Measurements from ENCODE around the gene OCA2. TPM values are rescaled to one million over a fixed set of nuclear protein-coding genes. Genes with fewer than 3 reads are reported as not detected.

OCA2 gene
- polyA plus RNA-seq, 1 donor (not counting 4 experiments of a cell fraction or from before 2014, with no cell fraction given), result 0.05 TPM

GRCh38 chr15:28116521-28117431 lies 17.7 kb upstream of the OCA2 start:
- no peak overlapping the region for H3K9ac ChIP-seq (ENCODE audit: control insufficient read depth, extremely low read depth, insufficient read depth, low read length)
- no peaks in the 10 kb centered on the region for H3K27me3 ChIP-seq (ENCODE audit: control insufficient read depth, extremely low read depth, insufficient read depth, low read length)
- dilution Hi-C loops (cut with MboI; ENCODE audit: extremely low pct_ligation_motif_present, low sequenced_read_pairs), result no loop called here
- H3K4me2 ChIP-seq (ENCODE audit: control insufficient read depth, extremely low read depth, insufficient read depth, low read depth, low read length), result no peak overlapping the region
- no peaks in the 10 kb centered on the region for H3K9me3 ChIP-seq (ENCODE audit: control insufficient read depth, low read depth, low read length)
- H3K27ac ChIP-seq (ENCODE audit: control insufficient read depth, insufficient read depth, low read length), result no peak overlapping the region
- FAIRE-seq, result no peak
- H2AFZ ChIP-seq (ENCODE audit: control insufficient read depth, low read length), result no peak overlapping the region
- no peaks in the 10 kb centered on the region for H4K20me1 ChIP-seq (ENCODE audit: control insufficient read depth, extremely low read depth, insufficient read depth, low read length)
- TF ChIP-seq CTCF (optimal IDR thresholded peaks at IDR 0.05 in 1 of 3, IDR thresholded peaks at IDR 0.05 in 1 of 3, conservative IDR thresholded peaks at IDR 0.05 in 1 of 3; ENCODE audit: extremely low read depth in 1 of 3, insufficient read depth in 2 of 3, low read length in 3 of 3) (no peak), EZH2 (IDR thresholded peaks at IDR 0.05; ENCODE audit: low read length) (no peak)
- H3K79me2 ChIP-seq (ENCODE audit: control insufficient read depth, insufficient read depth, low read length), result no peaks in the 10 kb centered on the region
- H3K36me3 ChIP-seq (ENCODE audit: control insufficient read depth in 2 of 2, extremely low read depth in 1 of 2, insufficient read depth in 2 of 2, low read length in 2 of 2), result peaks cover 24 to 34% of the 10 kb centered on the region in 2 experiments
- H3K9me1 ChIP-seq (ENCODE audit: control insufficient read depth, extremely low read depth, insufficient read depth, low read length), result no peaks in the 10 kb centered on the region
- H3K4me1 ChIP-seq (ENCODE audit: control insufficient read depth, extremely low read depth, insufficient read depth, low read length), result no peaks in the 10 kb centered on the region
- DNase-seq (ENCODE audit: low read depth, low spot score), result no peak
- no peak overlapping the region for H3K4me3 ChIP-seq (ENCODE audit: control insufficient read depth in 2 of 3, extremely low read depth in 1 of 3, insufficient read depth in 2 of 3, low read depth in 1 of 3, low read length in 3 of 3)

- dilution Hi-C loops (cut with MboI; ENCODE audit: extremely low pct_ligation_motif_present, low sequenced_read_pairs), result no loop called here
- no peak overlapping the region for H3K9ac ChIP-seq (ENCODE audit: control insufficient read depth, extremely low read depth, insufficient read depth, low read length)
- DNase-seq (ENCODE audit: low read depth, low spot score) (no peak), FAIRE-seq (no peak)
- no peak overlapping the region for H3K4me3 ChIP-seq (ENCODE audit: control insufficient read depth in 2 of 3, extremely low read depth in 1 of 3, insufficient read depth in 2 of 3, low read depth in 1 of 3, low read length in 3 of 3)
- H3K36me3 ChIP-seq (ENCODE audit: control insufficient read depth in 2 of 2, extremely low read depth in 1 of 2, insufficient read depth in 2 of 2, low read length in 2 of 2), result peaks cover 19 to 35% of the 10 kb centered on the region in 2 experiments
- no peaks in the 10 kb centered on the region for H3K9me1 ChIP-seq (ENCODE audit: control insufficient read depth, extremely low read depth, insufficient read depth, low read length)
- H2AFZ ChIP-seq (ENCODE audit: control insufficient read depth, low read length), result no peak overlapping the region
- no peaks in the 10 kb centered on the region for H3K4me1 ChIP-seq (ENCODE audit: control insufficient read depth, extremely low read depth, insufficient read depth, low read length)
- no peaks in the 10 kb centered on the region for H3K79me2 ChIP-seq (ENCODE audit: control insufficient read depth, insufficient read depth, low read length)
- no peaks in the 10 kb centered on the region for H3K27me3 ChIP-seq (ENCODE audit: control insufficient read depth, extremely low read depth, insufficient read depth, low read length)
- H4K20me1 ChIP-seq (ENCODE audit: control insufficient read depth, extremely low read depth, insufficient read depth, low read length), result no peaks in the 10 kb centered on the region
- H3K4me2 ChIP-seq (ENCODE audit: control insufficient read depth, extremely low read depth, insufficient read depth, low read depth, low read length), result no peak overlapping the region
- H3K27ac ChIP-seq (ENCODE audit: control insufficient read depth, insufficient read depth, low read length), result no peak overlapping the region
- no peaks in the 10 kb centered on the region for H3K9me3 ChIP-seq (ENCODE audit: control insufficient read depth, low read depth, low read length)
- TF ChIP-seq EZH2 (IDR thresholded peaks at IDR 0.05; ENCODE audit: low read length) (no peak), CTCF (optimal IDR thresholded peaks at IDR 0.05 in 1 of 3, IDR thresholded peaks at IDR 0.05 in 1 of 3, conservative IDR thresholded peaks at IDR 0.05 in 1 of 3; ENCODE audit: extremely low read depth in 1 of 3, insufficient read depth in 2 of 3, low read length in 3 of 3) (no peak)
Measured at GRCh38 chr15:28115871-28116270, 16.8 kb upstream of the OCA2 start.
